ENCODE measurements around the gene VWA2. TPM values are rescaled to one million over a fixed set of nuclear protein-coding genes. Genes with fewer than 3 reads are reported as not detected.

Gene VWA2
- total RNA-seq, 2 donors from 2014 or later, result not detected

DNA sequence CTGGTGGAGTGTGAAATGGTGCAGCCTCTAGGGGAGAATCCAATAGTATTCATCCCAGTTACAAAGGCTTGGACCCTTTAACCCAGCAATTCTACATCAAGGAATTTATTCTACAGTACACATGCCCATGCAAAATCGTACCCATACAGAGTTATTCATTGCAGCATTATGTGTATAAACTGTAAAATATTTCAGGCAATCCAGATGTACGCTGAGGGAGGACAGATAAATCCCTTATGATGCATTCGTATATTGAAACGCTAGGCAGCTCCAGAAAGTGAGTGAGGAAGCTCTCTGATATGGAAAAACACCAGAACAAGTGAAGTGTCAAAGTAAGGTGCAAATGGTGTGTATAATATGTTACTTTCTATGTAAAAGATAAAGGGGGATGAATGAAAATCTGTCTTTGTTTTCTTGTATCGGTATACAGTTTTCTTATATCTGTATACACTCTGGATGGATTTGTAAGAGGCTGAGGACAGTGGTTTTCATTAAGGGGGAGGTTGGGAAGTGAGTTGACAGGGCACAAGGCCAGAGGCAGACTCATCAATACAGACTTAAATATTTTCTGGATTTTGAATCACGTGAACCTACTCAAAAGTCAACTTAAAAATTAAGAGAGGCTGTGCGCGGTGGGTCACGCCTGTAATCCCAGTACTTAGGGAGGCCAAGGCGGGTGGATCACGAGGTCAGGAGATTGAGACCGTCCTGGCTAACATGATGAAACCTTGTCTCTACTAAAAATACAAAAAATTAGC, 17.1 kb downstream of the VWA2 start:
- peaks cover 0 to 3% of the 10 kb centered on the region in 2 donors for H3K4me1 Mint-ChIP-seq (ENCODE audit: low read depth in 2 of 2)
- DNase-seq (ENCODE audit: low spot score) (no peak), ATAC-seq (no peak)
- no peak overlapping the region for H3K4me3 Mint-ChIP-seq
- no peaks in the 10 kb centered on the region for H3K36me3 Mint-ChIP-seq
- no peaks in the 10 kb centered on the region for H3K9me3 Mint-ChIP-seq
- H3K27ac Mint-ChIP-seq, result no peak overlapping the region
- peaks cover 9 to 16% of the 10 kb centered on the region in 2 donors for H3K27me3 Mint-ChIP-seq

DNA sequence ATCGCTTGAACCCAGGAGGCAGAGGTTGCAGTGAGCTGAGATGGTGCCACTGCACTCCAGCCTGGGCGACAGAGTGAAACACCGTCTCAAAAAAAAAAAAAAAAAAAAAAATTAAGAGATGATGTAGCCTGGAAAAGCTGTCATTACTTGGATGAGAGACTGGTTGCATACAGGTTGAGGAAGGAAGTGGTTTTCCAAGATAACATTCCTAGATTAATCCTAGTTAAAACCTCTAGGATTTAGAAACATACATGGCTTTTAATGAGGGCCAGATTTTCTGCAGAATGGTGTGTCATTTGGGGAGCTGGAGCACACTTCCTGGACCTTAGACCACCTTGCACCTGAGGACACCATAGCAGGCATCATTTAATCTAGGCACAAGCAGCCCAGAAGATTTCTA, 17.8 kb downstream of the VWA2 start:
- Mint-ChIP-seq H3K27me3 (peaks cover 9 to 16% of the 10 kb centered on the region in 2 donors), H3K9me3 (no peaks in the 10 kb centered on the region), H3K4me3 (no peak overlapping the region), H3K4me1 (ENCODE audit: low read depth in 2 of 2) (peaks cover 0 to 3% of the 10 kb centered on the region in 2 donors), H3K36me3 (no peaks in the 10 kb centered on the region), H3K27ac (no peak overlapping the region)
- ATAC-seq (no peak), DNase-seq (ENCODE audit: low spot score) (no peak)

DNA sequence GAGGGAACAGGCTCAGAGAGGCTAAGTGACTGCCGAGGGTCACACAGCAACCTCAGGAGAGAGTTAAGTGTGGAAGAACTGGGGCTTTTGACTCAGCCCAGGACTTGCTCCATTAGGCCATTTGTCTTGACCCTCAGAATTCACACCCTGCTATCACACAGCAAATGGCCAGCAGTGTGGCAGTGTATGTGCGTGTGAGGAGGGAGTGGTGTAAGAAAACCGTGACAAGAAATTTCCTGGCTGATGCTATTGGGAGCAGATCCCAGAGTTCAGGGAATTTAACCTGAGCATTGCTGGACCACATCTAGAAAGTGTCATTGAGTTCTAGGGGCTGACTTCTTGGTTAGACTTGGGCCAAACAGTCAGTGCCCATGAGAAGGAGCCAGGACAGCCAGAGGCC, 18.4 kb downstream of the VWA2 start:
- H3K9me3 Mint-ChIP-seq, result no peaks in the 10 kb centered on the region
- H3K36me3 Mint-ChIP-seq, result no peaks in the 10 kb centered on the region
- peaks cover 9 to 16% of the 10 kb centered on the region in 2 donors for H3K27me3 Mint-ChIP-seq
- H3K27ac Mint-ChIP-seq, result no peak overlapping the region
- H3K4me1 Mint-ChIP-seq (ENCODE audit: low read depth in 2 of 2), result peaks cover 0 to 3% of the 10 kb centered on the region in 2 donors
- no peak overlapping the region for H3K4me3 Mint-ChIP-seq
- DNase-seq (ENCODE audit: low spot score) (no peak), ATAC-seq (no peak)

DNA sequence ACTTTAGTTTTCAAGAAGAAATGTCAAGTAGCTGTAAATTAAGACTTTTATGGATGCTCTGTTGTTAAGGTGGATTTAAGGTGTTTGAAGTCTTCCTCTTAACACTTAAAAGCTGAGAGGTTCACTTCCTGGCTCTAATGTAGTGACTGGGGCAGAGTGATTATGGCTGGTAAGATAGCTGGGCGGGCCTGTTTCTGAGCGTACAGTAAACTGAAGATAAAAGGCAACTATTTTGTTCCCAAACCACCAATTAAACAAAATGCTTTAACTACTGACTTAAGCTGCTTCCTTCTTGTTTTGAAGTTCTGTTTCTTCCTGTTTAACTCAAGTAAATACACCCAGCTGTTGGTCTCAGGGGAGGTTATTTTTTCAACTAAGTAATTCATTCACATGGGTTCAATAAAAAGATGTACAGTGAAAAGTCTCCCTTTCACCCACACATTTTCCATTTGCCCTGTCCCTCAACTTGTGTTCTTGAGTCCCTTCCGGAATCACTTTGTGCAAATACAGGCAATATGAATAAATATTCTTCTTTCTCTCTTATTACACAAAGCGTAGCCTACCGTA, 19.3 kb downstream of the VWA2 start:
- no peak overlapping the region for H3K27ac Mint-ChIP-seq

GRCh38 chr10:114259824-114260223, 20.8 kb downstream of the VWA2 start:
- ATAC-seq (no peak), DNase-seq (ENCODE audit: low spot score) (no peak)
- no peaks in the 10 kb centered on the region for H3K36me3 Mint-ChIP-seq
- H3K4me3 Mint-ChIP-seq, result no peak overlapping the region
- no peaks in the 10 kb centered on the region for H3K4me1 Mint-ChIP-seq (ENCODE audit: low read depth in 2 of 2)
- H3K9me3 Mint-ChIP-seq, result no peaks in the 10 kb centered on the region
- H3K27me3 Mint-ChIP-seq, result peaks cover 1 to 3% of the 10 kb centered on the region in 2 donors
- H3K27ac Mint-ChIP-seq, result no peak overlapping the region

More for the DNA sequence above, 19.3 kb downstream of the VWA2 start:
- ATAC-seq (no peak), DNase-seq (ENCODE audit: low spot score) (no peak)
- no peaks in the 10 kb centered on the region for H3K9me3 Mint-ChIP-seq
- H3K4me3 Mint-ChIP-seq, result no peak overlapping the region
- H3K27me3 Mint-ChIP-seq, result peaks cover 7 to 10% of the 10 kb centered on the region in 2 donors
- no peaks in the 10 kb centered on the region for H3K36me3 Mint-ChIP-seq
- peaks cover 0 to 2% of the 10 kb centered on the region in 2 donors for H3K4me1 Mint-ChIP-seq (ENCODE audit: low read depth in 2 of 2)

DNA sequence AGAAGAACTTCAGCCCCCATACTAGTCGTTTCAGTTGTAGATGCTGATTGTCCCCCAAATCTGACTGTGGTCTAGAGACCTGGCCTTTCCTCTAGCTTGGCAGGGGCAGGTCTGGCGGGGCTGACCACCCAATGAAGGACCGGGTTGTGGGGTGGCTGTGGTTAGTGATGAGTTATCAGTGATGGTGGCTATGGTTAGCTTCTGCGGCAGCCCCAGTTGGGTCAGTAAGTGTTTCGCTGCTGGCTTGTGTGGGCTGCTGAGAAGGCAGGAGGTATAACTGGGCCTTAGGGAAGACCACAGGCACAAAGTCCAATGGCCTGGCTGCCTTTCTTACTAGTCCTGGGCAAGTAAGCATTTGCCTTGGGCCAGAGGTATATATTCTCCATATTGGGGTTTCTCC, 21.3 kb downstream of the VWA2 start:
- Mint-ChIP-seq H3K9me3 (no peaks in the 10 kb centered on the region), H3K4me1 (ENCODE audit: low read depth in 2 of 2) (no peaks in the 10 kb centered on the region), H3K27ac (no peak overlapping the region), H3K36me3 (no peaks in the 10 kb centered on the region), H3K27me3 (peaks cover 0 to 3% of the 10 kb centered on the region in 2 donors), H3K4me3 (no peak overlapping the region)
- ATAC-seq (peak in 1 of 2 donors; percentile 32), DNase-seq (ENCODE audit: low spot score) (no peak)

- DNase-seq (ENCODE audit: low spot score), result no peak
- peaks cover 0 to 1% of the 10 kb centered on the region in 2 donors for H3K27me3 Mint-ChIP-seq
- no peak overlapping the region for H3K27ac Mint-ChIP-seq
- no peak for ATAC-seq
- no peaks in the 10 kb centered on the region for H3K36me3 Mint-ChIP-seq
- no peaks in the 10 kb centered on the region for H3K4me1 Mint-ChIP-seq (ENCODE audit: low read depth in 2 of 2)
- H3K9me3 Mint-ChIP-seq, result no peaks in the 10 kb centered on the region
- H3K4me3 Mint-ChIP-seq, result no peak overlapping the region
Measured at GRCh38 chr10:114261076-114261475, 22.0 kb downstream of the VWA2 start.

DNA sequence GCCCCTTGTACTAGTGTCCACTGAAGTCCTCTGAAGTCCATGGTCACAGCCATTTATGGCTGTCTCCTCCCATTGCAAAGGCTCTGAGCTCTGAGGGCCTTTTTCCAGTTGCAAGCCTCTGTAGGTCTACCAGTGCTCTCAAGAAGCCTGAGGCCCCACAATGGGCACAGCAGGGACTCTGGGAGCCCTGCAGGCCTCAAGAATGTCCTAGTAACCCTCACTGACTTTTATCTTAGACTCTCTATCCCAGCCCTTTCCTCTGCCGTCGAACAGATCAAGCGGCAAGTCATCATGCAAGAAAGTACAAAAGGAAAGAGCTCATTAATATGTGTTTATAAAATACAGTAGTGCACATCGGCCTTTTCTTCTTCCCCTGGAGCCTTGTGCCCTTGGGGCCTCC, 23.4 kb downstream of the VWA2 start:
- DNase-seq (ENCODE audit: low spot score) (no peak), ATAC-seq (no peak)
- Mint-ChIP-seq H3K27me3 (no peaks in the 10 kb centered on the region), H3K27ac (no peak overlapping the region), H3K9me3 (no peaks in the 10 kb centered on the region), H3K36me3 (no peaks in the 10 kb centered on the region), H3K4me1 (ENCODE audit: low read depth in 2 of 2) (no peaks in the 10 kb centered on the region), H3K4me3 (no peak overlapping the region)

DNA sequence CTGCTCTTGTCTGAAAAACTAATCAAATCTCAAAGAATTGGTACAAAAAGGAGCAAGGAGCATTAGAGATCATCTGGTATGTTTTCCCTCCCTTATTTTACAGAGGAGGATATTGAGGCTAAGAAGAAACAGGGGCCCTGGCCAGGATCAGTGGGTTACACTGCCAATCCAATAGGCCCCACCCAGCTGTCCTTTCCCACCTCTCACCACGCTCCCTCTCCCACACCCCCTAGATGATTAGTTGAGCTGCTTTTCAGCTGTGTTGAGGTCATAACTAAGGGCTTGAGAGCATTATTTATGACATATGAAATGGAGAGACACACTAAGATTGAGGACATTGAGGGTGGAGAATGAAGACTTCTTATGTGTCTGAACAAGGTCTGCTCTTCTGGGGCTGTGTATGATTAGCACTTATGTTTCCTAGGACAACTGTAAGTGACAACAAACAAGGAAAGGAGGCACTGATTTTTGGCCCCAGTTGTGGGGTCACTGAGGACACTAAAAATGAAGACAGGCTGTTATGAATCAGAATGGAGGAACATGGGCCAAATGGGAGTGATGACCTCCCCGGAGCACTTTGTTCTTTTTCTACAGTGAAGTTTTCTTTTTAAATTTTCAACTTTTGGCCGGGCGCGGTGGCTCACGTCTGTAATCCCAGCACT, 26.5 kb downstream of the VWA2 start:
- Mint-ChIP-seq H3K27ac (no peak overlapping the region), H3K36me3 (no peaks in the 10 kb centered on the region), H3K27me3 (no peaks in the 10 kb centered on the region), H3K4me3 (no peak overlapping the region), H3K9me3 (no peaks in the 10 kb centered on the region), H3K4me1 (ENCODE audit: low read depth in 2 of 2) (no peaks in the 10 kb centered on the region)
- no peak for ATAC-seq
- no peak for DNase-seq (ENCODE audit: low spot score)

DNA sequence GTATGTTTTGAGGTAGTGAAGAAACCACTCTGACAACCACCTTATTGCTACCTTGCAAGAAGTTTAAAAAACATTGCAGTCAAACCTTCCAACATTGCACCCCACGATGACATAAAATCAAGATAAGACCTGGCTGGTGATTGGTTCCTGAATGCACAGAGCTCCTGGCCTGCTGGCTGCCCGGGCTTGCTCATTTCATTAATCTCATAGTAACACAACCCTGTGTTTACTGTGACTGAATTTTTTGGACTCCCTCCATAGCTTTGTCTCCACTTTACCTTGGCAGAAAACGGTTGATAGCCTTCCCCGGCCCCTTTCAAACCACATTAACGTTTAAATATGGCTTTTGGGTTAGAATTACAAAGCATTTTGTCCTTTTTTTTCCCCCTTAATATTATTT, 27.5 kb downstream of the VWA2 start:
- H3K27ac Mint-ChIP-seq, result no peak overlapping the region
- no peaks in the 10 kb centered on the region for H3K9me3 Mint-ChIP-seq
- ATAC-seq (no peak), DNase-seq (ENCODE audit: low spot score) (no peak)
- no peaks in the 10 kb centered on the region for H3K4me1 Mint-ChIP-seq (ENCODE audit: low read depth in 2 of 2)
- no peaks in the 10 kb centered on the region for H3K36me3 Mint-ChIP-seq
- peaks cover 0 to 6% of the 10 kb centered on the region in 2 donors for H3K27me3 Mint-ChIP-seq
- no peak overlapping the region for H3K4me3 Mint-ChIP-seq

DNA sequence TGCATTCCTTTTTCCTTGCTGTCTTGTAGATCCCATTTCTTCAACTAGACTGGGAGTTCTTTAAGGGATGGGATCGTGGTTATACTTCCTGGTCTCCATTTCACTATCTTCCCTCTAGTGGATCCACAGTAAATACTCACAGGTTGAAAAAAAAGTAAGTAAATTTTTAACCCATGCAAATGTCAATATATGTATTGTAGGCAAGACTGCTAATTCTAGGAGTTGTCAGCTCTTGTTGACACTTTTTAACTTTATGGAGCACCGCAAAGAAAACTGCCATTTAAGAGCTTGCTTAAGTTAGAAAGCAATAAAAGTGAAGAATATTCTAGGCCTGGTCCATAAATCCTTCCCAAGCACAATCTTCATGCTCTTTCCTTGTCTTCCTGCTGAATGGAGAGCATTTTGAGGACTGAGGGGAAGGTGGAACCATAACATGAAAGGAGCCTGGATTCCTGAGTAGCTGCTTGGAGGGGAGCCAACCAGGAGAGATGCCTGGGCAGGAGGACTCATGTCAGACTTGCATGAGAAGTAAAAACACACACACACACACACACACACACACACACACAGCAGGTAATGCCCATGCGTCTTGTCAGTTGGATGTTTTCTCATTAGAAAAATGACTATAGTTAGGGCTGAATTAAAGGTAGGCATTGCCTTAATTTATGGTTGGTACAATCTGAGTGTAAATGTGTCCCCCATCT, 32.2 kb downstream of the VWA2 start:
- ATAC-seq (no peak), DNase-seq (ENCODE audit: low spot score) (no peak)
- H3K36me3 Mint-ChIP-seq, result no peaks in the 10 kb centered on the region
- H3K4me1 Mint-ChIP-seq (ENCODE audit: low read depth in 2 of 2), result no peaks in the 10 kb centered on the region
- H3K27ac Mint-ChIP-seq, result no peak overlapping the region
- peaks cover 16 to 17% of the 10 kb centered on the region in 2 donors for H3K27me3 Mint-ChIP-seq
- H3K9me3 Mint-ChIP-seq, result no peaks in the 10 kb centered on the region
- no peak overlapping the region for H3K4me3 Mint-ChIP-seq

GRCh38 chr10:114271779-114272167, 32.7 kb downstream of the VWA2 start:
- no peaks in the 10 kb centered on the region for H3K36me3 Mint-ChIP-seq
- H3K9me3 Mint-ChIP-seq, result no peaks in the 10 kb centered on the region
- no peaks in the 10 kb centered on the region for H3K4me1 Mint-ChIP-seq (ENCODE audit: low read depth in 2 of 2)
- no peak overlapping the region for H3K4me3 Mint-ChIP-seq
- DNase-seq (ENCODE audit: low spot score) (no peak), ATAC-seq (no peak)
- peaks cover 16 to 17% of the 10 kb centered on the region in 2 donors for H3K27me3 Mint-ChIP-seq
- no peak overlapping the region for H3K27ac Mint-ChIP-seq

DNA sequence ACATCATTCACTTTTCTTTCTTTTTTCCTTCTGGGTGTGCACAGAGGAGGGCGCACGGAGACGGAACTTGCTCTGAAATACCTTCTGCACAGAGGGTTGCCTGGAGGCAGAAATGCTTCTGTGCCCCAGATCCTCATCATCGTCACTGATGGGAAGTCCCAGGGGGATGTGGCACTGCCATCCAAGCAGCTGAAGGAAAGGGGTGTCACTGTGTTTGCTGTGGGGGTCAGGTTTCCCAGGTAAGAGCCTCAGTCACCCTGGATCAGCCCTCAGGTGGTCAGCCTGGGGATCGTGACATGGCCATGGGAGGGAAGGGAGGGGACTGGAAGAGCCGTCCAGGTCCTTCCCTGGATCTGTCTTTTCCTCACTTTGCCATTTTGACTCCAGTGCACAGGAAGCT, 33.6 kb downstream of the VWA2 start:
- H3K9me3 Mint-ChIP-seq, result no peaks in the 10 kb centered on the region
- H3K4me1 Mint-ChIP-seq (ENCODE audit: low read depth in 2 of 2), result no peaks in the 10 kb centered on the region
- peaks cover 16 to 17% of the 10 kb centered on the region in 2 donors for H3K27me3 Mint-ChIP-seq
- ATAC-seq (no peak), DNase-seq (ENCODE audit: low spot score) (no peak)
- H3K4me3 Mint-ChIP-seq, result no peak overlapping the region
- H3K27ac Mint-ChIP-seq, result no peak overlapping the region
- H3K36me3 Mint-ChIP-seq, result no peaks in the 10 kb centered on the region

DNA sequence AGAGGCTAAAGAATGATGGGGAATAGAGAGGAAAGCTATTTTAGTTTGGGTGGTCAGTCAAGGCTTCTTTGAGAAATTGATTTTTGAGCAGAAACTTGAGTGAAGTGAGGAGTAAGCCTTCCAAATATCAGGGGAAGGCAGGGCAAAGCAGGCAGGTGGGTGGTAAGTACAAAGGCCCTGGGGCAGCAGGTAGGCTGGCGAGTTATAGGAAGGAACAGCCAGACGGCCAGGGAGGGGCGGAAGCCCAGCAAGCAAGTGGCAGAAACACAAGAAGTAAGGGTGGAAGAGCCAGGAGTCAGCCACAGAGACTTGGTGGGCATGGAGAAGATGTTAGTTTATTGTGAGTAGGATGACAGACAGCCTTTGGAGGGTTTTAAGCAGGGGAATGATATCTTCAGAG, 34.9 kb downstream of the VWA2 start:
- Mint-ChIP-seq H3K36me3 (no peaks in the 10 kb centered on the region), H3K27ac (no peak overlapping the region), H3K27me3 (peaks cover 16 to 19% of the 10 kb centered on the region in 2 donors), H3K9me3 (no peaks in the 10 kb centered on the region), H3K4me3 (no peak overlapping the region), H3K4me1 (ENCODE audit: low read depth in 2 of 2) (no peaks in the 10 kb centered on the region)
- ATAC-seq (no peak), DNase-seq (ENCODE audit: low spot score) (no peak)

Measured in natural killer cell treated with Interleukin-12 subunit alpha and Interleukin-12 subunit beta and Interleukin-15 and Interleukin-18, amount 100 ng/mL, for 72 hours (primary cell).